H1 (cell line): ENCODE data around the gene PLA2G4E. TPM values are rescaled to one million over a fixed set of nuclear protein-coding genes. Genes with fewer than 3 reads are reported as not detected.

Experiments
- CTCF ChIA-PET: fragments of 300-600 bp; sonication (Branson Sonifier 250); formaldehyde crosslinking; loops from one replicate; lab custom pipeline; 2021; ENCODE audit not compliant: partially characterized antibody; lab: Charles Lee
- POLR2A ChIA-PET: fragments of 300-600 bp; sonication (Branson Sonifier 250); formaldehyde crosslinking; loops from one replicate; lab custom pipeline; 2021; ENCODE audit warnings: inconsistent platforms; ENCODE audit not compliant: partially characterized antibody; lab: Charles Lee
- DNase-seq, 2 experiments: peaks; one replicate each; pipeline versions ENCODE4 v3.0.0 to v3.0.0-alpha.2; 2010 to 2022; ENCODE audit warnings: low spot score in 2 of 2, low read depth in 1 of 2, mixed read lengths in 1 of 2
- FAIRE-seq: peaks from 2 replicates; lab custom pipeline; 2011; peaks lifted over from hg19 to GRCh38; lab: Jason Lieb, UNC
- H2AFZ ChIP-seq: 2 replicates; pipeline ENCODE4 v1.8.1; 2012; ENCODE audit warnings: low read length, inconsistent platforms
- H2AK5ac ChIP-seq: 2 replicates; pipeline ENCODE4 v1.6.1; 2013; ENCODE audit warnings: low read depth, low read length
- H2BK120ac ChIP-seq: replicated peaks from 2 replicates; pipeline ENCODE3; 2013; ENCODE audit warnings: low read depth, low read length, inconsistent platforms
- H2BK12ac ChIP-seq: 2 replicates; pipeline ENCODE4 v1.6.1; 2013; ENCODE audit warnings: low read depth, low read length
- H2BK15ac ChIP-seq: 2 replicates; pipeline ENCODE4 v1.6.1; 2013; ENCODE audit warnings: low read length
- H2BK20ac ChIP-seq: 2 replicates; pipeline ENCODE4 v1.6.1; 2013; ENCODE audit warnings: low read length
- H2BK5ac ChIP-seq: 2 replicates; pipeline ENCODE4 v1.6.1; 2013; ENCODE audit warnings: low read depth, low read length
- H3K14ac ChIP-seq: 2 replicates; pipeline ENCODE4 v1.6.1; 2013; ENCODE audit warnings: inconsistent platforms; ENCODE audit not compliant: insufficient read length
- H3K18ac ChIP-seq: 2 replicates; pipeline ENCODE4 v1.6.1; 2013; ENCODE audit warnings: low read length; ENCODE audit errors: extremely low read depth
- H3K23ac ChIP-seq: 2 replicates; pipeline ENCODE4 v1.6.1; 2013; ENCODE audit warnings: inconsistent platforms; ENCODE audit not compliant: insufficient read length
- H3K23me2 ChIP-seq: 2 replicates; pipeline ENCODE4 v1.6.1; 2013; ENCODE audit warnings: low read depth, low read length
- H3K27ac ChIP-seq: 2 replicates; pipeline ENCODE4 v1.6.1; 2011; ENCODE audit warnings: low read depth, low read length, inconsistent platforms
- H3K27me3 ChIP-seq, 4 experiments: replicated peaks in 1 of 4; 1 replicate in 1 of 4; 2 replicates in 3 of 4; pipeline versions ENCODE4 v1.6.1 to v1.8.1; 2011 to 2013; ENCODE audit warnings: low read length in 3 of 4, mild to moderate bottlenecking in 3 of 4, inconsistent platforms in 2 of 4, mixed read lengths in 2 of 4, moderate library complexity in 1 of 4; ENCODE audit not compliant: control insufficient read depth in 3 of 4, insufficient read depth in 3 of 4; ENCODE audit errors: extremely low read depth in 1 of 4
- H3K36me3 ChIP-seq, 4 experiments: 2 replicates each; pipeline versions ENCODE4 v1.6.1 to v1.8.1; 2011 to 2013; ENCODE audit warnings: mild to moderate bottlenecking in 4 of 4, low read length in 3 of 4, moderate library complexity in 2 of 4, control low read depth in 1 of 4, inconsistent platforms in 1 of 4; ENCODE audit not compliant: insufficient read depth in 4 of 4, control insufficient read depth in 2 of 4
- H3K4ac ChIP-seq: replicated peaks from 2 replicates; pipeline ENCODE3; 2013; ENCODE audit warnings: low read length, low read depth, mixed read lengths, inconsistent platforms; ENCODE audit not compliant: insufficient read length
- H3K4me1 ChIP-seq, 4 experiments: replicated peaks in 1 of 4; 1 replicate in 1 of 4; 2 replicates in 3 of 4; pipeline versions ENCODE4 v1.6.1 to v1.8.1; 2011 to 2013; ENCODE audit warnings: low read length in 3 of 4, inconsistent platforms in 2 of 4, mixed read lengths in 1 of 4; ENCODE audit not compliant: insufficient read depth in 4 of 4, control insufficient read depth in 3 of 4
- H3K4me2 ChIP-seq, 2 experiments: 2 replicates each; pipeline versions ENCODE4 v1.6.1 to v1.8.1; 2011 to 2013; ENCODE audit warnings: low read depth in 2 of 2, low read length in 2 of 2, control low read depth in 1 of 2, inconsistent platforms in 1 of 2, mild to moderate bottlenecking in 1 of 2; ENCODE audit not compliant: insufficient read depth in 1 of 2
- H3K4me3 ChIP-seq, 4 experiments: fragments of 200-600, 300-600 bp in 1 of 4; sonication (generic), shearing (Covaris generic), sonication (Bioruptor Twin) in 1 of 4; 2 replicates each; pipeline versions ENCODE4 v1.5.1 to v1.8.1; 2011 to 2016; ENCODE audit warnings: low read length in 4 of 4, low read depth in 3 of 4, control low read depth in 2 of 4, inconsistent platforms in 2 of 4, mild to moderate bottlenecking in 2 of 4, mixed read lengths in 1 of 4, moderate library complexity in 1 of 4; ENCODE audit not compliant: insufficient read depth in 2 of 4; ENCODE audit errors: extremely low read depth in 1 of 4
- H3K56ac ChIP-seq: replicated peaks from 2 replicates; pipeline ENCODE3; 2013; ENCODE audit warnings: low read depth, mild to moderate bottlenecking, mixed read lengths, low read length, inconsistent platforms; ENCODE audit not compliant: insufficient read length
- H3K79me1 ChIP-seq: 2 replicates; pipeline ENCODE4 v1.6.1; 2013; ENCODE audit warnings: low read depth, low read length, control low read depth
- H3K79me2 ChIP-seq, 2 experiments: 2 replicates each; pipeline versions ENCODE4 v1.6.1 to v1.8.1; 2012 to 2013; ENCODE audit warnings: low read length in 2 of 2, mild to moderate bottlenecking in 2 of 2, inconsistent platforms in 1 of 2; ENCODE audit not compliant: insufficient read depth in 2 of 2, control insufficient read depth in 1 of 2
- H3K9ac ChIP-seq, 4 experiments: replicated peaks in 1 of 4; 1 replicate in 1 of 4; 2 replicates in 3 of 4; pipeline versions ENCODE4 v1.6.1 to v1.8.1; 2011 to 2013; ENCODE audit warnings: low read depth in 3 of 4, low read length in 3 of 4, control low read depth in 2 of 4, mild to moderate bottlenecking in 2 of 4, moderate library complexity in 2 of 4, inconsistent platforms in 1 of 4; ENCODE audit errors: extremely low read depth in 1 of 4
- H3K9me3 ChIP-seq, 2 experiments: 2 replicates each; pipeline versions ENCODE4 v1.6.1 to v1.8.1; 2012 to 2013; ENCODE audit warnings: mild to moderate bottlenecking in 2 of 2, moderate library complexity in 2 of 2, control low read depth in 1 of 2, inconsistent platforms in 1 of 2, low read depth in 1 of 2, low read length in 1 of 2, mixed read lengths in 1 of 2; ENCODE audit not compliant: insufficient read depth in 2 of 2
- H4K20me1 ChIP-seq, 2 experiments: replicated peaks in 1 of 2; 2 replicates each; pipeline versions ENCODE3 to v1.8.1; 2011 to 2013; ENCODE audit warnings: inconsistent platforms in 2 of 2, low read length in 2 of 2, mild to moderate bottlenecking in 1 of 2; ENCODE audit not compliant: insufficient read depth in 2 of 2, control insufficient read depth in 1 of 2
- H4K5ac ChIP-seq: 2 replicates; pipeline ENCODE4 v1.6.1; 2013; ENCODE audit warnings: low read length, low read depth, mixed read lengths, inconsistent platforms; ENCODE audit not compliant: insufficient read length
- H4K8ac ChIP-seq: 2 replicates; pipeline ENCODE4 v1.8.0; 2013; ENCODE audit warnings: mild to moderate bottlenecking, moderate library complexity, low read length, inconsistent platforms; ENCODE audit not compliant: insufficient read depth; ENCODE audit errors: extremely low read depth
- H4K91ac ChIP-seq: replicated peaks from 2 replicates; pipeline ENCODE3; 2013; ENCODE audit warnings: low read length, mixed read lengths, inconsistent platforms; ENCODE audit not compliant: insufficient read length
- ASH2L ChIP-seq: fragments of 200-600, 300-600 bp; sonication (generic); IDR thresholded peaks from one replicate; pipeline ENCODE4 v1.7.1; 2017; ENCODE audit warnings: low read length
- CHD2 ChIP-seq: IDR thresholded peaks from 2 replicates; pipeline ENCODE4 v1.6.1; 2012; ENCODE audit warnings: low read length, improper control_type of control experiment
- MAFK ChIP-seq: IDR thresholded peaks from 2 replicates; pipeline ENCODE4 v1.6.1; 2012; ENCODE audit warnings: low read depth, mild to moderate bottlenecking, improper control_type of control experiment, low read length
- MAX ChIP-seq: IDR thresholded peaks from 2 replicates; pipeline ENCODE4 v1.6.1; 2012; ENCODE audit warnings: inconsistent platforms
- NANOG ChIP-seq: IDR thresholded peaks from 2 replicates; pipeline ENCODE4 v1.6.1; 2011; ENCODE audit warnings: low read length, low read depth, mild to moderate bottlenecking, inconsistent platforms; ENCODE audit not compliant: insufficient read depth, poor library complexity, severe bottlenecking
- POU5F1 ChIP-seq: IDR thresholded peaks from 2 replicates; pipeline ENCODE4 v1.6.1; 2011; ENCODE audit warnings: low read depth, mild to moderate bottlenecking, low read length, moderate library complexity
- RAD21 ChIP-seq, 2 experiments: IDR thresholded peaks in 1 of 2; conservative IDR thresholded peaks in 1 of 2; 2 replicates each; pipeline ENCODE4 v1.6.1; 2011; ENCODE audit warnings: low read depth in 2 of 2, low read length in 2 of 2, improper control_type of control experiment in 1 of 2, inconsistent platforms in 1 of 2, mild to moderate bottlenecking in 1 of 2, moderate library complexity in 1 of 2
- SIRT6 ChIP-seq: IDR thresholded peaks from one replicate; pipeline ENCODE4 v1.7.1; 2012; ENCODE audit warnings: low read length, inconsistent platforms
- WGBS, 2 experiments: shearing (Covaris generic) in 1 of 2; methylation state at CpG; one replicate each; pipeline versions ENCODE4 v1.1.6 to v1.1.7; 2013 to 2015; ENCODE audit warnings: low lambda C conversion rate in 2 of 2, mixed read lengths in 2 of 2, inconsistent platforms in 1 of 2, low coverage in 1 of 2, missing lambda C conversion rate in 1 of 2; ENCODE audit not compliant: insufficient replicate concordance in 2 of 2, insufficient coverage in 1 of 2, insufficient read length in 1 of 2; ENCODE audit errors: extremely low coverage in 1 of 2, missing lambda C conversion rate in 1 of 2; 5-methylcytosine and 5-hydroxymethylcytosine counted together
- polyA plus RNA-seq, 7 experiments: library from polyadenylated mRNA; depleted of rRNA in 3 of 7; stranded (reverse) in 5 of 7; unstranded in 2 of 7; fragments of >200 nt in 5 of 7; fragments of 200-250 nt in 2 of 7; gene quantifications; 1 replicate in 5 of 7; 2 replicates in 1 of 7; 4 replicates in 1 of 7; pipeline versions ENCODE4 v1.2.1 to v1.2.3, GENCODE V29; 2011 to 2013; ENCODE audit warnings: missing spikeins in 2 of 7, mixed read lengths in 2 of 7
- total RNA-seq: library from RNA; stranded (reverse); fragmentation: NEBNext Ultra II Directional; extraction: Animal tissue kit (Norgen Biotek cat#: 25700); gene quantifications from 2 replicates; pipeline ENCODE4 v1.2.1, GENCODE V29; 2021

Gene PLA2G4E
- total and polyA plus RNA-seq, 2 of the 8 experiments (the other 6 are each of a cell fraction or from before 2014, with no cell fraction given), result 0.03 TPM; not detected in 1

DNA sequence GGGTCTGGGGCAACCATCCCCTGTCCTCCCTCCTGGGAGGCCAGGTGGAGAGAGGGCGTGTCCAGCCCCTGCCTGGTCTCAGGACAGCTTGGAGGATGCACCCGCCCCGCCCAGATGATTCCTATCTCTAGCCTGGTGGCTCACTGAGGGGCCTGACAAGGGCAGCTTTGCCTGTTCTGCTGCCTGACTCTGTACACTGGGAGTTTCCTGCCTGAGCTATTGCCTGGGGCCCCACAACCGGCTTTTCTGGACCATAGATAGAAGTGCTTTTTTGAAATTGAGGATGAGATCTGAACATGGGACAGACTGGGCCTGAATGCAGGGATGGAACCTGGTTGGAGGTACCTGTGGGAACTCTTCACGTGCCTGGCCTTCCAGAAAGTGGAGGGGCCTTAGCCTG is 751 bp upstream of the PLA2G4E start:
- Histone ChIP-seq H2BK12ac (no peak overlapping the region), H3K79me1 (no peaks in the 10 kb centered on the region)
- no peak for FAIRE-seq

More for the DNA sequence above, 751 bp upstream of the PLA2G4E start:
- TF ChIP-seq ASH2L (no peak), NANOG (no peak), POU5F1 (no peak), CHD2 (no peak), MAX (no peak), MAFK (no peak), SIRT6 (no peak), RAD21 (IDR thresholded peaks at IDR 0.05 in 1 of 2, conservative IDR thresholded peaks at IDR 0.05 in 1 of 2; ENCODE audit: low read depth in 2 of 2, low read length in 2 of 2) (no peak)
- TF ChIP-seq, all 59 proteins: peak for 0
- H3K9me3 ChIP-seq, result peaks cover 31 to 39% of the 10 kb centered on the region in 2 experiments
- H3K4me1 ChIP-seq, result no peaks in the 10 kb centered on the region
- no peak overlapping the region for H2BK15ac ChIP-seq
- no peaks in the 10 kb centered on the region for H3K23me2 ChIP-seq
- H4K8ac ChIP-seq, result no peak overlapping the region
- ChIA-PET CTCF (interaction anchor here (0.6 kb wide), 1 partner anchor 24 kb away, joined by 3 read pairs; no protein-coding TSS in a partner anchor), POLR2A (no interaction called here)
- H3K4me3 ChIP-seq, result no peak overlapping the region
- H4K20me1 ChIP-seq, result no peaks in the 10 kb centered on the region
- no peak overlapping the region for H2AK5ac ChIP-seq
- H2AFZ ChIP-seq, result no peak overlapping the region
- no peak overlapping the region for H3K27ac ChIP-seq
- 81% methylated on average over 5 of the region's 5 CpGs; no CpG with 5 or more reads in 1 of the 2 experiments for WGBS, 2 experiments
- no peak overlapping the region for H3K23ac ChIP-seq
- H2BK20ac ChIP-seq, result no peak overlapping the region
- H3K18ac ChIP-seq, result no peak overlapping the region
- no peak overlapping the region for H3K14ac ChIP-seq
- H3K36me3 ChIP-seq, result no peaks in the 10 kb centered on the region
- H3K27me3 ChIP-seq, result no peaks in the 10 kb centered on the region
- H3K79me2 ChIP-seq, result no peaks in the 10 kb centered on the region
- H3K56ac ChIP-seq, result no peak overlapping the region
- no peak overlapping the region for H4K91ac ChIP-seq
- H3K4me2 ChIP-seq, result no peak overlapping the region
- no peak overlapping the region for H3K9ac ChIP-seq
- no peak overlapping the region for H2BK5ac ChIP-seq
- no peak for DNase-seq
- no peak overlapping the region for H3K4ac ChIP-seq
- H4K5ac ChIP-seq, result no peak overlapping the region
- no peak overlapping the region for H2BK120ac ChIP-seq
